ENCODE data around the gene SEPTIN14. TPM values are rescaled to one million over a fixed set of nuclear protein-coding genes. Genes with fewer than 3 reads are reported as not detected.
"Not testable (repeated sequence)": the region's sequence is repeated elsewhere in the genome, so short reads cannot be mapped to it uniquely, and the experiment has no call there.

The SEPTIN14 gene
- total RNA-seq (not detected in 2 replicates), polyA plus RNA-seq (not detected in 2 replicates)

- DNase-seq (ENCODE audit: low read depth in 1 of 2, low spot score in 1 of 2); H3K9me3 ChIP-seq (ENCODE audit: low read depth); H3K36me3 ChIP-seq; H3K4me3 ChIP-seq; H3K4me1 ChIP-seq (ENCODE audit: low read depth); H3K27ac ChIP-seq; H3K27me3 ChIP-seq: not testable (repeated sequence)
These were observed at the start of gene SEPTIN14 for GRCh38 chr7:55862652-55863051. Gene SEPTIN14, minus strand, starts transcription at chr7:55862752. Its CDS starts 756 bp downstream, at chr7:55861996.

- Histone ChIP-seq H3K36me3 (no peaks in the 10 kb centered on the region), H3K4me3 (no peak overlapping the region), H3K27me3 (no peaks in the 10 kb centered on the region), H3K4me1 (ENCODE audit: low read depth) (no peaks in the 10 kb centered on the region), H3K27ac (no peak overlapping the region), H3K9me3 (ENCODE audit: low read depth) (no peaks in the 10 kb centered on the region)
- DNase-seq (ENCODE audit: low read depth in 1 of 2, low spot score in 1 of 2) = no peak
- TF ChIP-seq CTCF (IDR thresholded peaks at IDR 0.05; ENCODE audit: low read depth, low read length) = no peak
These were observed 41.6 kb upstream of the SEPTIN14 start for GRCh38 chr7:55903985-55904759.

- not testable (repeated sequence) for H3K36me3 ChIP-seq; H3K27ac ChIP-seq; H3K4me1 ChIP-seq (ENCODE audit: low read depth); H3K4me3 ChIP-seq; H3K27me3 ChIP-seq; DNase-seq (ENCODE audit: low read depth in 1 of 2, low spot score in 1 of 2); H3K9me3 ChIP-seq (ENCODE audit: low read depth)
These were observed 38.5 kb upstream of the SEPTIN14 start for GRCh38 chr7:55901059-55901458.

- H3K4me1 ChIP-seq (ENCODE audit: low read depth) = no peaks in the 10 kb centered on the region
- no peak overlapping the region for H3K27ac ChIP-seq
- TF ChIP-seq CTCF (IDR thresholded peaks at IDR 0.05; ENCODE audit: low read depth, low read length) = no peak
- no peak overlapping the region for H3K4me3 ChIP-seq
- no peaks in the 10 kb centered on the region for H3K36me3 ChIP-seq
- no peak for DNase-seq (ENCODE audit: low read depth in 1 of 2, low spot score in 1 of 2)
- H3K9me3 ChIP-seq (ENCODE audit: low read depth) = no peaks in the 10 kb centered on the region
- H3K27me3 ChIP-seq = no peaks in the 10 kb centered on the region
These were observed 35.7 kb upstream of the SEPTIN14 start for GRCh38 chr7:55898287-55898686.

- H3K27me3 ChIP-seq = no peaks in the 10 kb centered on the region
- TF ChIP-seq CTCF (IDR thresholded peaks at IDR 0.05; ENCODE audit: low read depth, low read length) = no peak
- H3K4me3 ChIP-seq = no peak overlapping the region
- no peaks in the 10 kb centered on the region for H3K36me3 ChIP-seq
- H3K4me1 ChIP-seq (ENCODE audit: low read depth) = no peaks in the 10 kb centered on the region
- H3K9me3 ChIP-seq (ENCODE audit: low read depth) = no peaks in the 10 kb centered on the region
- DNase-seq (ENCODE audit: low read depth in 1 of 2, low spot score in 1 of 2) = no peak
- H3K27ac ChIP-seq = peak overlapping the region; percentile 27
These were observed 32.5 kb upstream of the SEPTIN14 start for GRCh38 chr7:55895021-55895420.

- no peaks in the 10 kb centered on the region for H3K36me3 ChIP-seq
- no peak for DNase-seq (ENCODE audit: low read depth in 1 of 2, low spot score in 1 of 2)
- TF ChIP-seq CTCF (IDR thresholded peaks at IDR 0.05; ENCODE audit: low read depth, low read length) = no peak
- no peaks in the 10 kb centered on the region for H3K9me3 ChIP-seq (ENCODE audit: low read depth)
- H3K27ac ChIP-seq = peak overlapping the region; percentile 39
- no peaks in the 10 kb centered on the region for H3K4me1 ChIP-seq (ENCODE audit: low read depth)
- no peaks in the 10 kb centered on the region for H3K27me3 ChIP-seq
- H3K4me3 ChIP-seq = no peak overlapping the region
These were observed 31.4 kb upstream of the SEPTIN14 start for GRCh38 chr7:55893940-55894339.

- H3K9me3 ChIP-seq (ENCODE audit: low read depth); H3K36me3 ChIP-seq; H3K27me3 ChIP-seq; DNase-seq (ENCODE audit: low read depth in 1 of 2, low spot score in 1 of 2); H3K4me1 ChIP-seq (ENCODE audit: low read depth): not testable (repeated sequence)
- Histone ChIP-seq H3K27ac (peak overlapping the region; percentile 71), H3K4me3 (peak overlapping the region; percentile 63)
These were observed 25.8 kb upstream of the SEPTIN14 start for GRCh38 chr7:55888378-55888777.

Measured in cardiac muscle cell (in vitro differentiated cells and primary cell).